GM12878 (cell line): ENCODE measurements around the gene SASH1. TPM values are rescaled to one million over a fixed set of nuclear protein-coding genes. Genes with fewer than 3 reads are reported as not detected.

Experiments used
- ATAC-seq: fragments of 200-7000 bp; cut with Tn5 transposase; 3 replicates; pipeline ENCODE4 v1.9.1; 2020; ENCODE audit warnings: mild to moderate bottlenecking, moderate library complexity
- BruUV-seq: library from RNA; stranded (reverse); fragments of 400-500 nt; replicated peaks from 2 replicates; lab custom pipeline; 2021; lab: Mats Ljungman, UMichigan
- CTCF ChIA-PET: fragments of 300-600 bp; sonication (Branson Sonifier 250); formaldehyde crosslinking; extraction: SDS; loops from one replicate; lab custom pipeline; 2021; ENCODE audit warnings: inconsistent platforms; lab: Yijun Ruan, JAX
- POLR2A ChIA-PET: fragments of 350-600 bp; formaldehyde crosslinking; extraction: SDS; loops from one replicate; lab custom pipeline; 2021; ENCODE audit warnings: inconsistent platforms; lab: Charles Lee
- RAD21 ChIA-PET: fragments of 300-600 bp; sonication (Branson Sonifier 250); formaldehyde crosslinking; loops from one replicate; lab custom pipeline; 2023; ENCODE audit warnings: antibody characterized with exemption; ENCODE audit not compliant: unreplicated experiment; lab: Charles Lee
- SMC1A ChIA-PET: fragments of 300-600 bp; sonication (Branson Sonifier 250); formaldehyde crosslinking; loops from one replicate; lab custom pipeline; 2023; ENCODE audit not compliant: unreplicated experiment, uncharacterized antibody; lab: Charles Lee
- DNase-seq: peaks from one replicate; pipeline ENCODE4 v3.0.0-alpha.2; 2011; ENCODE audit warnings: low read depth, low spot score
- FAIRE-seq: peaks from 3 replicates; lab custom pipeline; 2011; peaks lifted over from hg19 to GRCh38; lab: Jason Lieb, UNC
- H2AFZ ChIP-seq: 2 replicates; pipeline ENCODE4 v1.6.0; 2011; ENCODE audit warnings: low read depth, low read length, control low read depth; ENCODE audit not compliant: control insufficient read depth
- H3K27ac ChIP-seq: 2 replicates; pipeline ENCODE4 v1.5.1; 2011; ENCODE audit warnings: control low read depth; ENCODE audit not compliant: control insufficient read depth, insufficient read depth
- H3K27me3 ChIP-seq, 2 experiments: replicated peaks in 1 of 2; 2 replicates each; pipeline versions ENCODE4 v1.6.0 to v1.6.1; 2011; ENCODE audit warnings: low read length in 1 of 2; ENCODE audit not compliant: control insufficient read depth in 2 of 2, insufficient read depth in 2 of 2
- H3K36me3 ChIP-seq, 2 experiments: 2 replicates each; pipeline ENCODE4 v1.5.1; 2011; ENCODE audit warnings: low read length in 1 of 2; ENCODE audit not compliant: control insufficient read depth in 2 of 2, insufficient read depth in 2 of 2
- H3K4me1 ChIP-seq: 2 replicates; pipeline ENCODE4 v1.6.1; 2011; ENCODE audit warnings: mild to moderate bottlenecking, low read length, moderate library complexity, mixed read lengths; ENCODE audit not compliant: control insufficient read depth, insufficient read depth
- H3K4me2 ChIP-seq: 2 replicates; pipeline ENCODE4 v1.6.0; 2011; ENCODE audit warnings: control low read depth; ENCODE audit not compliant: control insufficient read depth, insufficient read depth
- H3K4me3 ChIP-seq: fragments of 200-600 bp; sonication (generic); 2 replicates; pipeline ENCODE4 v1.5.1; 2016
- H3K79me2 ChIP-seq: 2 replicates; pipeline ENCODE4 v1.6.0; 2011; ENCODE audit warnings: low read length; ENCODE audit not compliant: control insufficient read depth, insufficient read depth
- H3K9ac ChIP-seq: 2 replicates; pipeline ENCODE4 v1.8.0; 2011; ENCODE audit warnings: low read length, control low read depth, mixed read lengths; ENCODE audit not compliant: control insufficient read depth, insufficient read depth
- H3K9me3 ChIP-seq: replicated peaks from 3 replicates; pipeline ENCODE4 v1.5.1; 2011; ENCODE audit warnings: mild to moderate bottlenecking, low read length; ENCODE audit not compliant: control insufficient read depth, insufficient read depth
- H4K20me1 ChIP-seq: 2 replicates; pipeline ENCODE4 v1.6.0; 2011; ENCODE audit not compliant: control insufficient read depth, insufficient read depth
- BCL3 ChIP-seq: IDR thresholded peaks from 2 replicates; pipeline ENCODE4 v1.6.1; 2011; ENCODE audit warnings: borderline replicate concordance, low read depth, mild to moderate bottlenecking, moderate library complexity, low read length; ENCODE audit not compliant: insufficient read depth, poor library complexity, severe bottlenecking
- KDM1A ChIP-seq: fragments of 200-600 bp; sonication (generic); IDR thresholded peaks from 2 replicates; pipeline ENCODE4 v1.6.1; 2016; ENCODE audit warnings: borderline replicate concordance
- MEF2B ChIP-seq: fragments of 450-650 bp; IDR thresholded peaks from 2 replicates; pipeline ENCODE4 v1.6.1; 2018; ENCODE audit warnings: mild to moderate bottlenecking, moderate library complexity; ENCODE audit not compliant: partially characterized antibody, poor library complexity, severe bottlenecking
- MTA3 ChIP-seq: IDR thresholded peaks from 2 replicates; pipeline ENCODE4 v1.6.1; 2012; ENCODE audit warnings: low read length, inconsistent platforms, borderline replicate concordance
- NFYA ChIP-seq: IDR thresholded peaks from 2 replicates; pipeline ENCODE4 v1.6.1; 2011; ENCODE audit warnings: low read depth, mild to moderate bottlenecking, low read length, improper control_type of control experiment, borderline replicate concordance
- POLR2AphosphoS2 ChIP-seq: IDR thresholded peaks from 2 replicates; pipeline ENCODE4 v1.6.1; 2011; ENCODE audit warnings: low read depth, mild to moderate bottlenecking, low read length, improper control_type of control experiment, moderate library complexity
- RFX5 ChIP-seq: IDR thresholded peaks from 2 replicates; pipeline ENCODE4 v1.6.1; 2011; ENCODE audit warnings: low read depth, low read length, improper control_type of control experiment
- SREBF2 ChIP-seq: IDR thresholded peaks from 2 replicates; pipeline ENCODE4 v1.6.1; 2012; ENCODE audit warnings: mild to moderate bottlenecking, low read length
- STAT3 ChIP-seq: IDR thresholded peaks from 2 replicates; pipeline ENCODE4 v1.6.1; 2011; ENCODE audit warnings: low read depth, low read length, improper control_type of control experiment
- WGBS: methylation state at CpG from one replicate; pipeline ENCODE4 v1.1.6; 2016; ENCODE audit warnings: low lambda C conversion rate; ENCODE audit not compliant: insufficient replicate concordance, insufficient coverage; ENCODE audit errors: missing lambda C conversion rate; 5-methylcytosine and 5-hydroxymethylcytosine counted together
- in situ Hi-C: fragments of 300-500 bp; cut with MboI; formaldehyde crosslinking; loops from 9 replicates; pipeline ENCODE4 v1.14.3; 2018; ENCODE audit warnings: mixed read lengths
- intact Hi-C: fragments of 100-400 bp; cut with micrococcal nuclease; formaldehyde crosslinking; loops from one replicate; pipeline ENCODE4 v1.14.2; 2022; ENCODE audit not compliant: unreplicated experiment
- polyA plus RNA-seq, 11 experiments: library from polyadenylated mRNA; depleted of rRNA in 4 of 11; unstranded in 6 of 11; stranded (reverse) in 5 of 11; fragments of >200 nt; fragmentation: Nextera tagmentation in 4 of 11; fragmentation: Illumina TruSeq in 1 of 11; extraction: Ambion mirVana in 4 of 11; extraction: Trizol in 1 of 11; gene quantifications; 1 replicate in 1 of 11; 2 replicates in 10 of 11; pipeline versions ENCODE4 v1.2.1 to v1.2.3, GENCODE V29; 2011 to 2016; ENCODE audit warnings: inconsistent platforms in 2 of 11, missing spikeins in 2 of 11, low read depth in 1 of 11
- total RNA-seq, 4 experiments: library from RNA; depleted of rRNA in 3 of 4; stranded (reverse); fragments of >200 nt in 3 of 4; fragmentation: Illumina TruSeq in 1 of 4; extraction: Trizol in 1 of 4; gene quantifications; 2 replicates each; pipeline versions ENCODE4 v1.2.1 to v1.2.3, GENCODE V29; 2013 to 2021

SASH1 gene
- total and polyA plus RNA-seq, 10 of the 15 experiments (the other 5 are each of a cell fraction or from before 2014, with no cell fraction given): 0.01 to 0.73 (median 0.14) TPM; not detected in 4

- TF ChIP-seq SREBF2: no peak
- TF ChIP-seq MTA3: no peak
- TF ChIP-seq NFYA: no peak
- no peak for TF ChIP-seq BCL3
- TF ChIP-seq RFX5: no peak
- no peak for TF ChIP-seq STAT3
Measured at GRCh38 chr6:148367411-148368024, 24.9 kb downstream of the SASH1 start (continued).

- 88% methylated on average over 2 of the region's 2 CpGs for WGBS
Measured at GRCh38 chr6:148370176-148370575, 27.5 kb downstream of the SASH1 start.

More at GRCh38 chr6:148370176-148370575, 27.5 kb downstream of the SASH1 start:
- H3K27ac ChIP-seq: no peak overlapping the region
- no peaks in the 10 kb centered on the region for H4K20me1 ChIP-seq
- no peaks in the 10 kb centered on the region for H3K4me1 ChIP-seq
- intact Hi-C loops: no loop called here
- TF ChIP-seq POLR2AphosphoS2 (no peak), KDM1A (no peak), MEF2B (no peak)
- H3K79me2 ChIP-seq: no peaks in the 10 kb centered on the region
- ChIA-PET SMC1A (no interaction called here), RAD21 (no interaction called here), POLR2A (no interaction called here), CTCF (no interaction called here)
- H3K9ac ChIP-seq: no peak overlapping the region
- FAIRE-seq (no peak), ATAC-seq (no peak), DNase-seq (no peak)
- H3K9me3 ChIP-seq: no peaks in the 10 kb centered on the region
- no TSS peak for BruUV-seq
- no peak overlapping the region for H3K4me2 ChIP-seq
- H3K4me3 ChIP-seq: no peak overlapping the region
- H2AFZ ChIP-seq: no peak overlapping the region
- H3K27me3 ChIP-seq: no peaks in the 10 kb centered on the region
- in situ Hi-C loops: no loop called here
- H3K36me3 ChIP-seq: no peaks in the 10 kb centered on the region
